HG03442 (cell line): ENCODE results near the gene GOLGA5.
"Not testable (repeated sequence)": the region's sequence is repeated elsewhere in the genome, so short reads cannot be mapped to it uniquely, and the experiment has no call there.

Experiments used
- ATAC-seq: cut with Tn5 transposase; IDR thresholded peaks from one replicate; pipeline ENCODE4 v1.9.1; 2021; ENCODE audit warnings: mild to moderate bottlenecking, moderate library complexity; ENCODE audit not compliant: unreplicated experiment

The GOLGA5 gene

DNA sequence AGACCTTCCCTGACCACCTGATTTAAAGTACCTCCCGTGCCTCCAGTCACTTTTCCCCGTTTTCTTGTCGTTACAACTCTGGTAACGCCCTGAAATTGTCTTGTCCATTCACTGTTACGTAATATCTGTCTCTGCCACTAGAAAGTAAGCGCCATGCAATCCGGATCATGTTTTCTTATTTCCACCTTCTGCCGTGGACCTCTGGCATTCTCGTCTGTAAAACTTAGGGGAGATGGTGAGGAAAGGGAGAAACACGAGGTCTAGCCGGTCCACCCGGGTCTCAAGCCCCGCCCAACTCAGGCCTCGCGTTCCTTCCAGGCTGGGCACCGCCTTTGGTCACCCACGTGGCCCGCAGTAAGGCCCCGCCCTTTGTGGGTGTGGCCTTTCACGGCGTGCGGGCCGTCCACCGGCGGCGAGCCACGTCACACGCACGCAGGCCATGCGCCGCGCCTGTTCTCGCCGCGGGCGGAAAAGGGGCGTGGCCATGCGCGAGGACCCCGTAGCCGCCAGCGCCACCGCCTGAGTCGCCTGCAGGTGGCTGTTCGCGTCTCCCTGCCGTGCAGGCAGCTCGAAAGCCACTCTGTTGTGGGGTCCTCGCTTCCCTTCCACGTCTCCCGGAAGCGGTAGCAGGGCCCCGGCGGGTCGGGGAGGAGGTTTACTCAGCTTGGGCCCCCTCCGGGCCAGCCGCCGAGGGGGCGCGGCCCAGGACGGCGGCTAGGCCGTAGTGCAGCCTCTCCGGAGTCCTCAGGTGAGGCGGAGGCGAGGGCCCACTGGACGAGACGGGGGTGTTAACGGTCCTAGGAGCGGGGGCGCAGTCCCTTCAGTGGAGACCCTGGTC lies at the start of gene GOLGA5:
Gene GOLGA5 (plus strand): TSS at position 597 of the 838 bp plus-strand sequence. CDS start 3,133 bp downstream, outside the sequence.
- peak; percentile 95 for ATAC-seq

DNA sequence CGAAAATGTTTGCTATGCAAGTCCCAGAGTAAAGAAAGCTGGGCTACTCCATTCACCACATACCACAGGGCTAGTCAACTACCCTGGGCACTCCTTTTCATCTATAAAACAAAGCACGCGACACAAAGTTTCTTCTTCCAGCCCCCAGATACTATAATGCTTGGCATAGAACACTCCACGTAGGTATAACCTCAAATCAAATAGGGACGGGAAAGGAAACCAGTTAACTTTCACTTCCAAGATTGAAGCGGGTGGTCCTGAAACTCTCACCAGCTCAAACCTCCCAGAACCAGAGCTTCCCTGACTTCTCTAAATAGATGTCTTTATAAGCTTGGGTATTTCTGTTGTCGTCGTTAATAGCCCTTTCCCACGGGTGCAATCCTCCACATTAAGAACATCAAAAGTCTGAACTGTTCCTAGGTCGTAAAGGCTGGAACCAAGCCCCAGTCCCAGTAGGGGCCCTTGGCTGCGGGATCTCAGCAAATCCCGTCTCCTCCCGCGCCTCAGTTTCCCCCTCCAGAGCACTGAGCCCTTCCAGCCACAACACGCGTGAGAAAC lies 46.3 kb upstream of the GOLGA5 start:
- ATAC-seq = no peak

DNA sequence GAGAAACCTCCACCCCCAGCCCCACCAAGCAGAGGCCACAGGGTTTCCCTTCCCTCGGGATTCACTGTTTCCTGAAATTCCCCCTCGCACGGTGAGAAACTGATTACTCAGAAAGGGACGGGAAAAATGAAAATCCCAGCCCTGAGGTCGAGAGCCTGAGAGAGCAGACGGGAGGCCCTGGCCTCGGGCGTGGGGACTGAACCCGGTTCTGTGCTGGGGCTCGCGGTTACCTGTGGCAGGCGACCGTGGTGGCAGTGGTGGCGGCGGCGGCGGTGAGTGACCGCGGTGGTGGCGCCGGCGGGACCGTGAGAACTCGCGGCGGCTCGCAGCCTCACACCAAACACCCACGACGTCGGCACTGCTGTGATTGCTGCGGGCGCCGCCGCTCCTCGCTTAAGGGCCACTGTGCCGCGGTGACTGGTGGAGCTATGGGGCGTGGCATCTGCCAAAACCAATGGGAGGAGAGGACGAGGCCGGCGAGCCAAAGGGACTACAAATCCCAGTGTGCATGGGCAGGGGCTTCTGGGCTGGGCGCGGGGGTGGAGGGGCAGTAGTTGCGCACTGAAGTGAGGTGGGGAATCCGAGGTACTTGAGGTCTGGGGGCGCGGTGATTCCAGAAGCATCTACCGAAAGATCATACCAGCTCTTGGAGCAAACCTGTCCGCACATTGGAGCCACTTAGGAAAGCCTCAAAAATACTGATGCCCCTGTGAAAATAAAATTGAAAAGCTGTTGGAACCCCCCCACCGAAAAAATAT lies 45.7 kb upstream of the GOLGA5 start, which contains the start of gene LGMN:
Gene LGMN (minus strand): TSS at position 369 of the 758 bp plus-strand sequence. CDS start 15,841 bp downstream, outside the sequence.
- ATAC-seq = peak; percentile 88

DNA sequence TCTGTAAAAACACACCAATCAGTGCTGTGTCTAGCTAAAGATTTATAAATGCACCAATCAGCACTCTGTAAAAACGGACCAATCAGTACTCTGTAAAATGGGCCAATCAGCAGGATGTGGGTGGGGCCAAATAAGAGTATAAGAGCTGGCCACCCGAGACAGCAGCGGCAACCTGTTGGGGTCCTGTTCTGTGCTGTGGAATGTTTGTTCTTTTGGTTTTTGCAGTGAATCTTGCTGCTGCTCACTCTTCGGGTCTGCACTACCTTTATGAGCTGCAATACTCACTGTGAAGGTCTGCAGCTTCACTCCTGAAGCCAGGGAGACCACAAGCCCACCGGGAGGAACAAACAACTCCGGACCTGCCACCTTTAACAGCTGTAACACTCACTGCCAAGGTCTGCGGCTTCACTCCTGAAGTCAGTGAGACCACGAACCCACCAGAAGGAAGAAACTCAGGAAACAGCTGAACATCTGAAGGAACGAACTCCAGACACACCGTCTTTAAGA lies 43.8 kb upstream of the GOLGA5 start:
- not testable (repeated sequence) for ATAC-seq

GRCh38 chr14:92750994-92751400 lies 43.1 kb upstream of the GOLGA5 start:
- ATAC-seq = no peak

DNA sequence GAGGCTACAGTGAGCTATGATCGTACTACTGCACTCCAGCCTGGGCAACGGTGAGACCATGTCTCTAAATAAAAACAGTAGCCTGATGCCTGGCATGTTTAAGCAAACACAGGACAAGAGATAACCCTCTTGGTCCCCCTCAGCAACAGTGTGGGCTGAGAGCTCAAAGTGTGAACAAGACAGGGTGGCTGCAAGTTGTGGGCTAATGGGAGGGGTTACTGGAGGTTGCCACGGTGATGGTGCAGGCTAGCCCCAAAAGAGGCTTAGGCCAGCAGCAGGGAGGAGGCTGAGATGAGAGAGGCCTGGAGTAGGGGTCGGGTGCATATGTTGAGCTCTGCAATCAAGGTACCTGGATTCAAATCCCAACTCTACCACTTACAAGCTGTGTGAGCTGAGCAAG lies 42.3 kb upstream of the GOLGA5 start:
- ATAC-seq = no peak

DNA sequence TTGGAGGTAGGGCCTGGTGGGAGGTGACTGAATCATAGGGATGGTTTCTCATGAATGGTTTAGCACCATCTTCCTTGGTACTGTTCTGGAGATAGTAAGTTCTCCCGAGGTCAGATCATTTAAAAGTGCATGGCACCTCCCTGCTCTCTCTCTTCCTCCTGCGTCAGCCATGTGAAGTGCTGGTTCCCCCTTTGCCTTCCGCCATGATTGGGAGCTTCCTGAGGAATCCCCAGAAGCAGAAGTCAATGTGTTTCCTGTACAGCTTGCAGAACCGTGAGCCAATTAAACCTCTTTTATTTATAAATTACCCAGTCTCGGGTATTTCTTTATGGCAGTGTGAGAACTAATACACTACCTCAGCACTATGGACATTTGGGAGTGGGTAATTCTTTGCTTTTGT lies 40.9 kb upstream of the GOLGA5 start:
- ATAC-seq = no peak

- ATAC-seq = no peak
These were observed 39.1 kb upstream of the GOLGA5 start for GRCh38 chr14:92754966-92755365.

- ATAC-seq = no peak
These were observed 38.6 kb upstream of the GOLGA5 start for GRCh38 chr14:92755495-92755894.

DNA sequence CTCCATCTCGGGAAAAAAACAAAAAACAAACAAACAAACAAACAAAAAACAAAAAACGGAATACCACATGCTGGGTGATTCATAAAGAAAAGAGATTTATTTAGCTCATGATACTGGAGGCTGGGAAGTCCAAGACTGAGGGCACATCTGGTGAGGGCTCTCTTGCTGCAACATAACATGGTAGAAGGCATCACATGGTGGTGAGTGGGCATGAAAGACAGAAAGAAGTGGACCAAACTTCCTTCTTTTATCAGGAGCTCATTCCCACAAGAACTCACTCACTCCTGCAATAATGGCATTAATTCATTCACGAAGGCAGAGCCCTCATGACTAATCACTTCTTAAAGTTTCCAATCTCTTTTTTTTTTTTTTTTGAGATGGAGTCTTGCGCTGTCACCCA lies 37.7 kb upstream of the GOLGA5 start:
- no peak for ATAC-seq

DNA sequence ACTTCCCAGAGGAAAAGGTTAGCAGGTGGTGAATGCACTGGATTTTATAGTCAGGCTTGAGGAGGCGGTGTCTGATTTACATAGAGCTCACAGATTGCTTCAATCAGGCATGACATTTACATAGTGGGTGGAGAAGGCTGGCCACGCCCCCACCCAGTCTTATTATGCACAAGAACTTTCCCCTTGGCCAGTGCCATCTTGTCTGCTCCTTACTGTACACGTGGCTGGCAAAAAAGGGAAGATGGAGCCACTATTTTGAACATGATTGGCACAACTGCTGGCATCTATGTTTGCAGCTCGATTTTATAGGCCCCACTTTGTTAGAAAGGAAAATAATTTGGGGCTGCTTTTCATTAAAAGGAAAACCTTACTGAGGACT lies 34.8 kb upstream of the GOLGA5 start:
- no peak for ATAC-seq

DNA sequence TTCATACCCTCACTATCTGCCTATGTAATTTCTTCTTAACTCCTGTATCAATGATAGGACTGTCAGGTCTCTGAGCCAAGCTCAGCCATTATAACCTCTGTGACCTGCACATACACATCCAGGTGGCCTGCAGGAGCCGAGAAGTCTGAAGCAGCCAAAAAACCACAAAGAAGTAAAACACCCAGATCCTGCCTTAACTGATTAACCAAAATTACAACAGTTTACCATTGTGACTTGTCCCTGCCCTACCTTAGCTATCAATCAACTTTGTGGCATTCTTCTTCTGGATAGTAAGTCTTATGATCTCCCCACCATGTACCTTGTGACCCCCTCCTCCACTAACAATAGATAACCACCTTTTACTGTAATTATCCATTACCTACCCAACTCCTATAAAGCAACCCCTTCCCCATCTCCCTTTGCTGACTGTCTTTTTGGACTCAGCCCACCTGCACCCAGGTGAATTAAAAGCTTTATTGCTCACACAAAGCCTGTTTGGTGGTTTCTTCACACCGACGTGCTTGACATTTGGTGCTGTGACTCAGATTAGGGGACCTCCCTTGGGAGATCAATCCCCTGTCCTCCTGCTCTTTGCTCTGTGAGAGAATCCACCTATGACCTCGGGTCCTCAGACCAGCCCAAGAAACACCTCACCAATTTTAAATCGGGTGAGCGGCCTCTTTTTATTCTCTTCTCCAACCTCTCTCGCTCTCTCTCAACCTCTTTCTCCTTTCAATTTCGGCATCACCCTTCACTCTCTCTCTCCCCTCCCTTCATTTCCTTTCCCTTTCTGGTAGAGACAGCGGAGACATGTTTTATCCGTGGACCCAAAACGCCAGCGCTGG lies 34.2 kb upstream of the GOLGA5 start:
- no peak for ATAC-seq

- no peak for ATAC-seq
These were observed 33.6 kb upstream of the GOLGA5 start for GRCh38 chr14:92760524-92760805.

- ATAC-seq = not testable (repeated sequence)
These were observed 30.2 kb upstream of the GOLGA5 start for GRCh38 chr14:92763666-92764631.

- peak; percentile 85 for ATAC-seq
These were observed 25.9 kb upstream of the GOLGA5 start for GRCh38 chr14:92768236-92768635.

GRCh38 chr14:92768795-92769194 lies 25.3 kb upstream of the GOLGA5 start:
- ATAC-seq = peak; percentile 4

DNA sequence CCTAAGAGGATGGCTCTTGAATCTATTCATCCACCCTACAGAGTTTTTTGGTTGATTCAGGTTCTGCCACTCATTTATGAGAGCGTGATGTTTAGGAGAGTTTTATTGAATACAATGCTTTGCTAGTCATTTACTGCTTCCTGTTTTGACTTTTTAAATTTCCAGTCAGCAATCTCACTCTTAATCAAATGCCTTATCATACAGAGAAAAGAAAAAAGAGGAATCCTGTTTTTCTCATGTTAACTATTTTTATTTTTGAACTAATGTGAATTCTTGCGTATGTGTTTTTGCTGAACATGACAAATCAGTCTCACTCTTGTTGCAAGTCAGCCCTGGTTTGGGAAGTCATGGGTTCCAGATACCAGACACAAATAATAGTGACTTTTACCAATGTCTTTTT lies 23.6 kb upstream of the GOLGA5 start:
- ATAC-seq = no peak

DNA sequence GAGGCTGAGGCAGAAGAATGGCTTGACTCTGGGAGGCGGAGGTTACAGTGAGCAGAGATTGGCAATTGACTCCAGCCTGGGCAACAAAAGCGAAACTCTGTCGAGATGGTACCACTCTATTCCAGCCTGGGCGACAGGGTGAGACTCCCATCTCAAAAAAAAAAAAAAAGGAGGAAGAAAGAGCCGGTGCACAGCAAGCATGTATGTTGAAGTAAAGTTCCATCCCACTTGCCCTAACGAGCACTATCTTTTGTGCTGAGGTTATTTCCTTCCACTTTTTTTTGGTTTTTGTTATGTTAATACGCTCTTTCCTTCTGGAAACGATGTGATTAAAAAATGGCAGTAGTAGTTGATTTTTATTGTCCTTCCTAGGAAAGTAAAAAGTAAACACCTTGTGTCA lies 19.5 kb upstream of the GOLGA5 start:
- no peak for ATAC-seq

- peak; percentile 93 for ATAC-seq
These were observed 18.8 kb upstream of the GOLGA5 start for GRCh38 chr14:92775292-92775691.
